Uterus (tissue), 2 donors: ENCODE results near the gene AVPR2.

Source experiments
- POLR2A ChIP-seq, 2 donors: fragments of 450-650 bp; IDR thresholded peaks; one replicate each; pipeline ENCODE4 v1.6.1; 2016; ENCODE audit warnings: antibody characterized with exemption in 2 of 2, mild to moderate bottlenecking in 1 of 2, moderate library complexity in 1 of 2
- TF ChIP-seq, protein P1 (sequence below), 4 experiments: fragments of 200-600 bp in 2 of 4; fragments of 450-650 bp in 2 of 4; sonication (generic) in 2 of 4; IDR thresholded peaks; one replicate each; pipeline ENCODE4 v1.5.1; 2016 to 2019; ENCODE audit warnings: antibody characterized with exemption in 4 of 4, mild to moderate bottlenecking in 2 of 4, moderate library complexity in 1 of 4

DNA sequence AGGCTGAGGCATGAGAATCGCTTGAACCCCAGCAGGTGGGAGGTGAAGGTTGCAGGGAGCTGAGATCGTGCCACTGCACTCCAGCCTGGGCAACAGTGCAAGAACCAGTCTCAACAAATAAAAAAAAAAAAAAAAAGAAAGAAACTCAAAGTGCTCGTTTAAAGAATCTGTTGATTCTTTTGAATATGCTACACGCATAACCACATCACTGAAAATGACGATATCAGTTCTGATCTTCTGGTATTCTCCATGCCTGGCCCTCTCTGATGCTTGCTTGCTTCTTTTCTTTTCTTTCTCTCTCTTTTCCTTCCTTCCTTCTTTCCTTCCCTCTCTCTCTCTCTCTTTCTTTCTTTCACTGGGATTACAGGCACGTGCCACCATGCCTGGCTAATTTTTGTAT, 7.3 kb downstream of the AVPR2 start:
- TF ChIP-seq, protein P1, sequence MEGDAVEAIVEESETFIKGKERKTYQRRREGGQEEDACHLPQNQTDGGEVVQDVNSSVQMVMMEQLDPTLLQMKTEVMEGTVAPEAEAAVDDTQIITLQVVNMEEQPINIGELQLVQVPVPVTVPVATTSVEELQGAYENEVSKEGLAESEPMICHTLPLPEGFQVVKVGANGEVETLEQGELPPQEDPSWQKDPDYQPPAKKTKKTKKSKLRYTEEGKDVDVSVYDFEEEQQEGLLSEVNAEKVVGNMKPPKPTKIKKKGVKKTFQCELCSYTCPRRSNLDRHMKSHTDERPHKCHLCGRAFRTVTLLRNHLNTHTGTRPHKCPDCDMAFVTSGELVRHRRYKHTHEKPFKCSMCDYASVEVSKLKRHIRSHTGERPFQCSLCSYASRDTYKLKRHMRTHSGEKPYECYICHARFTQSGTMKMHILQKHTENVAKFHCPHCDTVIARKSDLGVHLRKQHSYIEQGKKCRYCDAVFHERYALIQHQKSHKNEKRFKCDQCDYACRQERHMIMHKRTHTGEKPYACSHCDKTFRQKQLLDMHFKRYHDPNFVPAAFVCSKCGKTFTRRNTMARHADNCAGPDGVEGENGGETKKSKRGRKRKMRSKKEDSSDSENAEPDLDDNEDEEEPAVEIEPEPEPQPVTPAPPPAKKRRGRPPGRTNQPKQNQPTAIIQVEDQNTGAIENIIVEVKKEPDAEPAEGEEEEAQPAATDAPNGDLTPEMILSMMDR (IDR thresholded peaks at IDR 0.05) = no peak
- TF ChIP-seq POLR2A (IDR thresholded peaks at IDR 0.05) = no peak
